H1 (cell line): ENCODE measurements around the gene CCER1. TPM values are rescaled to one million over a fixed set of nuclear protein-coding genes. Genes with fewer than 3 reads are reported as not detected.

Experiments
- CTCF ChIA-PET: fragments of 300-600 bp; sonication (Branson Sonifier 250); formaldehyde crosslinking; loops from one replicate; lab custom pipeline; 2021; ENCODE audit not compliant: partially characterized antibody; lab: Charles Lee
- POLR2A ChIA-PET: fragments of 300-600 bp; sonication (Branson Sonifier 250); formaldehyde crosslinking; loops from one replicate; lab custom pipeline; 2021; ENCODE audit warnings: inconsistent platforms; ENCODE audit not compliant: partially characterized antibody; lab: Charles Lee
- DNase-seq, 2 experiments: peaks; one replicate each; pipeline versions ENCODE4 v3.0.0 to v3.0.0-alpha.2; 2010 to 2022; ENCODE audit warnings: low spot score in 2 of 2, low read depth in 1 of 2, mixed read lengths in 1 of 2
- FAIRE-seq: peaks from 2 replicates; lab custom pipeline; 2011; peaks lifted over from hg19 to GRCh38; lab: Jason Lieb, UNC
- H2AFZ ChIP-seq: 2 replicates; pipeline ENCODE4 v1.8.1; 2012; ENCODE audit warnings: low read length, inconsistent platforms
- H2AK5ac ChIP-seq: 2 replicates; pipeline ENCODE4 v1.6.1; 2013; ENCODE audit warnings: low read depth, low read length
- H2BK120ac ChIP-seq: replicated peaks from 2 replicates; pipeline ENCODE3; 2013; ENCODE audit warnings: low read depth, low read length, inconsistent platforms
- H2BK12ac ChIP-seq: 2 replicates; pipeline ENCODE4 v1.6.1; 2013; ENCODE audit warnings: low read depth, low read length
- H2BK15ac ChIP-seq: 2 replicates; pipeline ENCODE4 v1.6.1; 2013; ENCODE audit warnings: low read length
- H2BK20ac ChIP-seq: 2 replicates; pipeline ENCODE4 v1.6.1; 2013; ENCODE audit warnings: low read length
- H2BK5ac ChIP-seq: 2 replicates; pipeline ENCODE4 v1.6.1; 2013; ENCODE audit warnings: low read depth, low read length
- H3K14ac ChIP-seq: 2 replicates; pipeline ENCODE4 v1.6.1; 2013; ENCODE audit warnings: inconsistent platforms; ENCODE audit not compliant: insufficient read length
- H3K18ac ChIP-seq: 2 replicates; pipeline ENCODE4 v1.6.1; 2013; ENCODE audit warnings: low read length; ENCODE audit errors: extremely low read depth
- H3K23ac ChIP-seq: 2 replicates; pipeline ENCODE4 v1.6.1; 2013; ENCODE audit warnings: inconsistent platforms; ENCODE audit not compliant: insufficient read length
- H3K23me2 ChIP-seq: 2 replicates; pipeline ENCODE4 v1.6.1; 2013; ENCODE audit warnings: low read depth, low read length
- H3K27ac ChIP-seq: 2 replicates; pipeline ENCODE4 v1.6.1; 2011; ENCODE audit warnings: low read depth, low read length, inconsistent platforms
- H3K27me3 ChIP-seq, 4 experiments: replicated peaks in 1 of 4; 1 replicate in 1 of 4; 2 replicates in 3 of 4; pipeline versions ENCODE4 v1.6.1 to v1.8.1; 2011 to 2013; ENCODE audit warnings: low read length in 3 of 4, mild to moderate bottlenecking in 3 of 4, inconsistent platforms in 2 of 4, mixed read lengths in 2 of 4, moderate library complexity in 1 of 4; ENCODE audit not compliant: control insufficient read depth in 3 of 4, insufficient read depth in 3 of 4; ENCODE audit errors: extremely low read depth in 1 of 4
- H3K36me3 ChIP-seq, 4 experiments: 2 replicates each; pipeline versions ENCODE4 v1.6.1 to v1.8.1; 2011 to 2013; ENCODE audit warnings: mild to moderate bottlenecking in 4 of 4, low read length in 3 of 4, moderate library complexity in 2 of 4, control low read depth in 1 of 4, inconsistent platforms in 1 of 4; ENCODE audit not compliant: insufficient read depth in 4 of 4, control insufficient read depth in 2 of 4
- H3K4ac ChIP-seq: replicated peaks from 2 replicates; pipeline ENCODE3; 2013; ENCODE audit warnings: low read length, low read depth, mixed read lengths, inconsistent platforms; ENCODE audit not compliant: insufficient read length
- H3K4me1 ChIP-seq, 4 experiments: replicated peaks in 1 of 4; 1 replicate in 1 of 4; 2 replicates in 3 of 4; pipeline versions ENCODE4 v1.6.1 to v1.8.1; 2011 to 2013; ENCODE audit warnings: low read length in 3 of 4, inconsistent platforms in 2 of 4, mixed read lengths in 1 of 4; ENCODE audit not compliant: insufficient read depth in 4 of 4, control insufficient read depth in 3 of 4
- H3K4me2 ChIP-seq, 2 experiments: 2 replicates each; pipeline versions ENCODE4 v1.6.1 to v1.8.1; 2011 to 2013; ENCODE audit warnings: low read depth in 2 of 2, low read length in 2 of 2, control low read depth in 1 of 2, inconsistent platforms in 1 of 2, mild to moderate bottlenecking in 1 of 2; ENCODE audit not compliant: insufficient read depth in 1 of 2
- H3K4me3 ChIP-seq, 4 experiments: fragments of 200-600, 300-600 bp in 1 of 4; sonication (generic), shearing (Covaris generic), sonication (Bioruptor Twin) in 1 of 4; 2 replicates each; pipeline versions ENCODE4 v1.5.1 to v1.8.1; 2011 to 2016; ENCODE audit warnings: low read length in 4 of 4, low read depth in 3 of 4, control low read depth in 2 of 4, inconsistent platforms in 2 of 4, mild to moderate bottlenecking in 2 of 4, mixed read lengths in 1 of 4, moderate library complexity in 1 of 4; ENCODE audit not compliant: insufficient read depth in 2 of 4; ENCODE audit errors: extremely low read depth in 1 of 4
- H3K56ac ChIP-seq: replicated peaks from 2 replicates; pipeline ENCODE3; 2013; ENCODE audit warnings: low read depth, mild to moderate bottlenecking, mixed read lengths, low read length, inconsistent platforms; ENCODE audit not compliant: insufficient read length
- H3K79me1 ChIP-seq: 2 replicates; pipeline ENCODE4 v1.6.1; 2013; ENCODE audit warnings: low read depth, low read length, control low read depth
- H3K79me2 ChIP-seq, 2 experiments: 2 replicates each; pipeline versions ENCODE4 v1.6.1 to v1.8.1; 2012 to 2013; ENCODE audit warnings: low read length in 2 of 2, mild to moderate bottlenecking in 2 of 2, inconsistent platforms in 1 of 2; ENCODE audit not compliant: insufficient read depth in 2 of 2, control insufficient read depth in 1 of 2
- H3K9ac ChIP-seq, 4 experiments: replicated peaks in 1 of 4; 1 replicate in 1 of 4; 2 replicates in 3 of 4; pipeline versions ENCODE4 v1.6.1 to v1.8.1; 2011 to 2013; ENCODE audit warnings: low read depth in 3 of 4, low read length in 3 of 4, control low read depth in 2 of 4, mild to moderate bottlenecking in 2 of 4, moderate library complexity in 2 of 4, inconsistent platforms in 1 of 4; ENCODE audit errors: extremely low read depth in 1 of 4
- H3K9me3 ChIP-seq, 2 experiments: 2 replicates each; pipeline versions ENCODE4 v1.6.1 to v1.8.1; 2012 to 2013; ENCODE audit warnings: mild to moderate bottlenecking in 2 of 2, moderate library complexity in 2 of 2, control low read depth in 1 of 2, inconsistent platforms in 1 of 2, low read depth in 1 of 2, low read length in 1 of 2, mixed read lengths in 1 of 2; ENCODE audit not compliant: insufficient read depth in 2 of 2
- H4K20me1 ChIP-seq, 2 experiments: replicated peaks in 1 of 2; 2 replicates each; pipeline versions ENCODE3 to v1.8.1; 2011 to 2013; ENCODE audit warnings: inconsistent platforms in 2 of 2, low read length in 2 of 2, mild to moderate bottlenecking in 1 of 2; ENCODE audit not compliant: insufficient read depth in 2 of 2, control insufficient read depth in 1 of 2
- H4K5ac ChIP-seq: 2 replicates; pipeline ENCODE4 v1.6.1; 2013; ENCODE audit warnings: low read length, low read depth, mixed read lengths, inconsistent platforms; ENCODE audit not compliant: insufficient read length
- H4K8ac ChIP-seq: 2 replicates; pipeline ENCODE4 v1.8.0; 2013; ENCODE audit warnings: mild to moderate bottlenecking, moderate library complexity, low read length, inconsistent platforms; ENCODE audit not compliant: insufficient read depth; ENCODE audit errors: extremely low read depth
- H4K91ac ChIP-seq: replicated peaks from 2 replicates; pipeline ENCODE3; 2013; ENCODE audit warnings: low read length, mixed read lengths, inconsistent platforms; ENCODE audit not compliant: insufficient read length
- JUND ChIP-seq: IDR thresholded peaks from 2 replicates; pipeline ENCODE4 v1.6.1; 2011; ENCODE audit warnings: mild to moderate bottlenecking, improper control_type of control experiment, low read length
- RBBP5 ChIP-seq: IDR thresholded peaks from 2 replicates; pipeline ENCODE4 v1.7.1; 2012; ENCODE audit warnings: low read depth, mild to moderate bottlenecking, inconsistent platforms, low read length, moderate library complexity, borderline replicate concordance
- SP4 ChIP-seq: IDR thresholded peaks from 2 replicates; pipeline ENCODE4 v1.6.1; 2012; ENCODE audit warnings: low read length, inconsistent platforms
- WGBS, 2 experiments: shearing (Covaris generic) in 1 of 2; methylation state at CpG; one replicate each; pipeline versions ENCODE4 v1.1.6 to v1.1.7; 2013 to 2015; ENCODE audit warnings: low lambda C conversion rate in 2 of 2, mixed read lengths in 2 of 2, inconsistent platforms in 1 of 2, low coverage in 1 of 2, missing lambda C conversion rate in 1 of 2; ENCODE audit not compliant: insufficient replicate concordance in 2 of 2, insufficient coverage in 1 of 2, insufficient read length in 1 of 2; ENCODE audit errors: extremely low coverage in 1 of 2, missing lambda C conversion rate in 1 of 2; 5-methylcytosine and 5-hydroxymethylcytosine counted together
- polyA plus RNA-seq, 7 experiments: library from polyadenylated mRNA; depleted of rRNA in 3 of 7; stranded (reverse) in 5 of 7; unstranded in 2 of 7; fragments of >200 nt in 5 of 7; fragments of 200-250 nt in 2 of 7; gene quantifications; 1 replicate in 5 of 7; 2 replicates in 1 of 7; 4 replicates in 1 of 7; pipeline versions ENCODE4 v1.2.1 to v1.2.3, GENCODE V29; 2011 to 2013; ENCODE audit warnings: missing spikeins in 2 of 7, mixed read lengths in 2 of 7
- total RNA-seq: library from RNA; stranded (reverse); fragmentation: NEBNext Ultra II Directional; extraction: Animal tissue kit (Norgen Biotek cat#: 25700); gene quantifications from 2 replicates; pipeline ENCODE4 v1.2.1, GENCODE V29; 2021

The CCER1 gene
- total and polyA plus RNA-seq, 2 of the 8 experiments (the other 6 are each of a cell fraction or from before 2014, with no cell fraction given) = not detected

DNA sequence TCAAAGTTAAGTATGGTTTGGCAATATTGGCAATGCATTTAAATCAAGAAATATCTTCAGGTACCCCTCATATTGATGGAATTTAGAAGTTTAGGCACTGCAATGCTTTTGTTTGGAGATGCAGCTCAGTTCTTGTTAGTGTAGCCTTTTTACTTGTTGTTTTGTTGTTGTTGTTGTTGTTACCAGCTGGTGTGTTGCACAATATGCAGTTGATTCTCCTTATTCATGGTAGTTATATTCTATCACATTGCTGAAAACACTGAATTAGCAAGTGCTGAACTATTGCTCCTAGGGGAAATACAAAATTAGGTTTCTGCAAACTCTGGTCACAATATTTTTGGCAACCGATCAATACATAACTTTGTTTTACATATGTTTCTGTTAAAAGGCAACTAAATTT is 34.8 kb downstream of the CCER1 start:
- Histone ChIP-seq H3K18ac (no peak overlapping the region), H4K91ac (no peak overlapping the region), H2AFZ (no peak overlapping the region), H3K56ac (no peak overlapping the region), H3K27ac (no peak overlapping the region), H3K9ac (no peak overlapping the region), H3K23ac (no peak overlapping the region), H3K27me3 (no peaks in the 10 kb centered on the region), H3K4me3 (no peak overlapping the region), H2AK5ac (no peak overlapping the region), H4K5ac (no peak overlapping the region), H2BK20ac (no peak overlapping the region), H4K8ac (no peak overlapping the region), H2BK120ac (no peak overlapping the region), H2BK15ac (no peak overlapping the region), H3K4me2 (no peak overlapping the region), H3K79me2 (no peaks in the 10 kb centered on the region), H2BK12ac (no peak overlapping the region), H3K36me3 (no peaks in the 10 kb centered on the region), H3K23me2 (no peaks in the 10 kb centered on the region), H3K14ac (no peak overlapping the region), H3K9me3 (no peaks in the 10 kb centered on the region), H2BK5ac (no peak overlapping the region), H3K4ac (no peak overlapping the region), H3K4me1 (peaks cover 0 to 3% (median 0%) of the 10 kb centered on the region in 4 experiments; a peak in 1 of 7 replicates), H3K79me1 (no peaks in the 10 kb centered on the region), H4K20me1 (no peaks in the 10 kb centered on the region)
- TF ChIP-seq RBBP5 = no peak
- TF ChIP-seq SP4 = no peak
- no peak for TF ChIP-seq JUND
- no peak for DNase-seq
- 90% methylated on average over 1 of the region's 1 CpG; no CpG with 5 or more reads in 1 of the 2 experiments for WGBS, 2 experiments
- CTCF ChIA-PET = interaction anchor here (0.5 to 1.7 kb wide), 2 partner anchors 11 to 1897 kb away, joined by 3 to 8 read pairs; no protein-coding TSS in a partner anchor
- FAIRE-seq = no peak
- POLR2A ChIA-PET = no interaction called here
